Lower lobe of right lung (tissue), 2 donors: Measurements from ENCODE around the gene CLEC11A. TPM values are rescaled to one million over a fixed set of nuclear protein-coding genes. Genes with fewer than 3 reads are reported as not detected.

ENCODE experiments used
- ATAC-seq, 2 donors: fragments of 200-7000 bp; cut with Tn5 transposase; one replicate each; pipeline ENCODE4 v1.9.1; 2020 to 2022; ENCODE audit warnings: mild to moderate bottlenecking in 2 of 2, moderate library complexity in 2 of 2
- DNase-seq: peaks from one replicate; pipeline ENCODE4 v3.0.0-alpha.2; 2020
- H3K27ac ChIP-seq: fragments of 200-600 bp; one replicate; pipeline ENCODE4 v1.8.0; 2022
- H3K27me3 ChIP-seq: fragments of 200-600 bp; one replicate; pipeline ENCODE4 v1.8.0; 2022; ENCODE audit warnings: low read depth
- H3K36me3 ChIP-seq: fragments of 200-600 bp; one replicate; pipeline ENCODE4 v1.8.0; 2022; ENCODE audit warnings: mild to moderate bottlenecking
- H3K4me1 ChIP-seq: fragments of 200-600 bp; one replicate; pipeline ENCODE4 v1.8.0; 2022
- H3K4me3 ChIP-seq: fragments of 200-600 bp; one replicate; pipeline ENCODE4 v1.8.0; 2022; ENCODE audit warnings: mild to moderate bottlenecking
- H3K9me3 ChIP-seq: fragments of 200-600 bp; one replicate; pipeline ENCODE4 v1.8.0; 2022
- intact Hi-C: fragments of 100-400 bp; cut with DNase I; formaldehyde crosslinking; loops from one replicate; pipeline ENCODE4 v1.11.0; 2022
- long read RNA-seq: library from polyadenylated mRNA; unstranded; transcript quantifications from one replicate; pipeline ENCODE4 v2.0.0, GENCODE V29; 2021
- total RNA-seq: library from RNA; stranded (reverse); fragmentation: NEBNext Ultra II Directional; extraction: Animal tissue kit (Norgen Biotek cat#: 25700); gene quantifications from one replicate; pipeline ENCODE4 v1.2.1, GENCODE V29; 2021
- TF ChIP-seq, protein P1 (sequence below): fragments of 200-600 bp; IDR thresholded peaks from one replicate; pipeline ENCODE4 v1.8.0; 2022; ENCODE audit warnings: antibody characterized with exemption, mild to moderate bottlenecking
- donor health status: DM: no; HTN: yes; CAD: no; lungs with severe emphysema.

CLEC11A gene, protein sequence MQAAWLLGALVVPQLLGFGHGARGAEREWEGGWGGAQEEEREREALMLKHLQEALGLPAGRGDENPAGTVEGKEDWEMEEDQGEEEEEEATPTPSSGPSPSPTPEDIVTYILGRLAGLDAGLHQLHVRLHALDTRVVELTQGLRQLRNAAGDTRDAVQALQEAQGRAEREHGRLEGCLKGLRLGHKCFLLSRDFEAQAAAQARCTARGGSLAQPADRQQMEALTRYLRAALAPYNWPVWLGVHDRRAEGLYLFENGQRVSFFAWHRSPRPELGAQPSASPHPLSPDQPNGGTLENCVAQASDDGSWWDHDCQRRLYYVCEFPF
- total RNA-seq = 9.8 TPM
- long read RNA-seq, transcript CLEC11A-201 (4 exons, 1,419 nt) = major isoform, 17 of 23 reads
- long read RNA-seq, partial matches to known transcripts = 2 of 23 reads
- long read RNA-seq, other reads (novel, unspliced or antisense) = 3 of 23 reads

DNA sequence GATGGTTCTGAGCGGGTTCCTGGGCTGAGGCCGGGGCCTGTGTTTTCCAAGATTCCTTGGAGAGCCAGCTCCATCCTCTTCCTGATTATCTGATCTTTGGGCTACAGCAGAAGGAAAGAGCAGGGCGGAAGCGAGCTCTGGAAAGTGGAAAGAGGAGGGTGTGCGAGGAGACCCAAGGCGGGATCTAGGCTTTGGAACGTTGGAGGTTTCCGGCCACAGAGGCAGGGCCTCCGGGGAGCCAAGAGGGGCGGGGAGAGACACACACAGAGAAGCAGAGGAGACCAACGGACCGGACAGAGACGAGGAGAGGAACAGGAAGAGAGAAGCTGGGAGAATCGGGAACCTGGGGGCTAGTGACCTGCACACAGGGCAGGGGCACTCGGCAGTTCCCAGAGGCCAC, at the start of gene CLEC11A:
CLEC11A (plus strand) TSS at position 296 of the 400 bp plus-strand sequence. CDS start 162 bp downstream, outside the sequence.
- DNase-seq = no peak
- Histone ChIP-seq H3K4me3 (peak within 1 kb of the TSS; percentile 67), H3K27ac (peak within 1 kb of the TSS; percentile 36), H3K4me1 (peaks cover 27% of the 10 kb centered on the region), H3K27me3 (peaks cover 55% of the 10 kb centered on the region), H3K9me3 (no peaks in the 10 kb centered on the region), H3K36me3 (no peaks in the 10 kb centered on the region)
- ATAC-seq = no peak
- intact Hi-C loops = no loop called here
- TF ChIP-seq, protein P1, sequence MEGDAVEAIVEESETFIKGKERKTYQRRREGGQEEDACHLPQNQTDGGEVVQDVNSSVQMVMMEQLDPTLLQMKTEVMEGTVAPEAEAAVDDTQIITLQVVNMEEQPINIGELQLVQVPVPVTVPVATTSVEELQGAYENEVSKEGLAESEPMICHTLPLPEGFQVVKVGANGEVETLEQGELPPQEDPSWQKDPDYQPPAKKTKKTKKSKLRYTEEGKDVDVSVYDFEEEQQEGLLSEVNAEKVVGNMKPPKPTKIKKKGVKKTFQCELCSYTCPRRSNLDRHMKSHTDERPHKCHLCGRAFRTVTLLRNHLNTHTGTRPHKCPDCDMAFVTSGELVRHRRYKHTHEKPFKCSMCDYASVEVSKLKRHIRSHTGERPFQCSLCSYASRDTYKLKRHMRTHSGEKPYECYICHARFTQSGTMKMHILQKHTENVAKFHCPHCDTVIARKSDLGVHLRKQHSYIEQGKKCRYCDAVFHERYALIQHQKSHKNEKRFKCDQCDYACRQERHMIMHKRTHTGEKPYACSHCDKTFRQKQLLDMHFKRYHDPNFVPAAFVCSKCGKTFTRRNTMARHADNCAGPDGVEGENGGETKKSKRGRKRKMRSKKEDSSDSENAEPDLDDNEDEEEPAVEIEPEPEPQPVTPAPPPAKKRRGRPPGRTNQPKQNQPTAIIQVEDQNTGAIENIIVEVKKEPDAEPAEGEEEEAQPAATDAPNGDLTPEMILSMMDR = no peak

DNA sequence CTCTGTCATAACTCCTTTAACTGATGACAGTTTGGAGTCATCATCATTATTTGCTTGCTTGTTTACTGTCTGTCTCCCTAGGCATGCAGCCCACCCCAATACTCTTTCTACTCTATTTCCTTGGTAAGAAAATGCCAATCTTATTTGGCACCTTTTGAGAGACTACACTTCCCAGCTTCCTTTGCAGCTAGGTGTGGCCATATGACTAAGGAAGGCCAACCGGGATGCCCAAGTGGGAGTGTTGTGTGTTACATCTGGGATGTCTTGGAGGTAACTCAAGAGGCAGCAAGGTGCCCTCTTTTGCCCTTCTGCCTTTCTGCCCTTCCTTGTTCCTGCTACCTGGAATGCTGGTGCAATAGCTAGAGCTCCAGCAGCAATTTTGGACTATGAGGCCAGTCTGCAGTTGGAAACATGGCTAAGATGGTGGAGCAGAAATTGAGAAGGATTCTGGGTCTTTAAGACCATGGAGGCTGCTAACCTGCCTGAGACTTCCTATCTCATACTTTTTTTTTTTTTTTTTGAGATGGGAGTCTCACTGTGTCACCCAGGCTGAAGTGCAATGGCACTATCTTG, 46.5 kb upstream of the CLEC11A start:
- Histone ChIP-seq H3K27me3 (peaks cover 32% of the 10 kb centered on the region), H3K9me3 (no peaks in the 10 kb centered on the region), H3K4me1 (no peaks in the 10 kb centered on the region), H3K27ac (no peak overlapping the region), H3K36me3 (no peaks in the 10 kb centered on the region), H3K4me3 (no peak overlapping the region)
- TF ChIP-seq, protein P1 = no peak
- no peak for DNase-seq
- intact Hi-C loops = no loop called here
- no peak for ATAC-seq

DNA sequence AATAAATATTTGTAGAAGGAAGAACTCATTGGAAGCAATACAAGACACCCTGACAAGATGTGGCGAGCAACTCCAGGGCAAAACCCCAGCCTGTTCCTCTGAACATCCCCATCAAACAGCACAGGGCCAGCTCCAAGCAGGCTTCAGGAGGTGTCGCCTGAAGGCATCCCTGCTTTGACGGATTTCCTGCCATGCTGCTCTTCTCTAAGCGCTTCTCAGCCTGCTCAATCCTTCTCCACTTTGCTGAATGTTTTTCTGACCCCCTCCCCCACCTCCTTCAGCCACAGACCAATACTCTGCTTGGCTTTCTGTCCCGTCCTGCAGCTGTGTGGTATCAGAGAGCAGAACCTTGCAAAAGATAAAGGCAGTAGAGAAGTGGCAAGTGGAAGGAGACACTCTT, 45.5 kb upstream of the CLEC11A start:
- no peak for ATAC-seq
- H3K27me3 ChIP-seq = peaks cover 32% of the 10 kb centered on the region
- H3K4me1 ChIP-seq = no peaks in the 10 kb centered on the region
- DNase-seq = no peak
- TF ChIP-seq, protein P1 = no peak
- intact Hi-C loops = no loop called here
- H3K9me3 ChIP-seq = no peaks in the 10 kb centered on the region
- no peak overlapping the region for H3K27ac ChIP-seq
- H3K4me3 ChIP-seq = no peak overlapping the region
- no peaks in the 10 kb centered on the region for H3K36me3 ChIP-seq

DNA sequence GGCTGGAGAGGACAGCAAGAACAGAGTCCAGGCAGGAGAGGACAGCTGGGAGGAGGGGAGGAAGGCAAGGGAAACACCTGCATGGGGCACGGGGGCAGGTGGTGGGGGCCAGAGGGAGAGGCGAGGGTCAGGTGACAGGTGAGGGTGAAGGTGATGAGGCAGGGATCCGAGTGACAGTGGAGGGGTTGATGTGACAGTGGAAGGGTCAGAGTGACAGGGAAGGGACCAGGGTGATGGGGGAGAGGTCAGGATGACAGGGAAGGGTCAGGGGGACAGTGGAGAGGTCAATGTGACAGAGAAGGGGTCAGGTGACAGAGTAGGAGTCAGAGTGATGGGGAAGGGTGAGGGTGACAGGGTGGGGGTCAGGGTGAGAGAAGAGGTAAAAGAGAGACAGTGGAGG, 44.8 kb upstream of the CLEC11A start:
- Histone ChIP-seq H3K4me3 (no peak overlapping the region), H3K9me3 (no peaks in the 10 kb centered on the region), H3K27me3 (peaks cover 31% of the 10 kb centered on the region), H3K4me1 (no peaks in the 10 kb centered on the region), H3K27ac (no peak overlapping the region), H3K36me3 (no peaks in the 10 kb centered on the region)
- TF ChIP-seq, protein P1 = no peak
- intact Hi-C loops = no loop called here
- ATAC-seq = no peak
- DNase-seq = no peak

DNA sequence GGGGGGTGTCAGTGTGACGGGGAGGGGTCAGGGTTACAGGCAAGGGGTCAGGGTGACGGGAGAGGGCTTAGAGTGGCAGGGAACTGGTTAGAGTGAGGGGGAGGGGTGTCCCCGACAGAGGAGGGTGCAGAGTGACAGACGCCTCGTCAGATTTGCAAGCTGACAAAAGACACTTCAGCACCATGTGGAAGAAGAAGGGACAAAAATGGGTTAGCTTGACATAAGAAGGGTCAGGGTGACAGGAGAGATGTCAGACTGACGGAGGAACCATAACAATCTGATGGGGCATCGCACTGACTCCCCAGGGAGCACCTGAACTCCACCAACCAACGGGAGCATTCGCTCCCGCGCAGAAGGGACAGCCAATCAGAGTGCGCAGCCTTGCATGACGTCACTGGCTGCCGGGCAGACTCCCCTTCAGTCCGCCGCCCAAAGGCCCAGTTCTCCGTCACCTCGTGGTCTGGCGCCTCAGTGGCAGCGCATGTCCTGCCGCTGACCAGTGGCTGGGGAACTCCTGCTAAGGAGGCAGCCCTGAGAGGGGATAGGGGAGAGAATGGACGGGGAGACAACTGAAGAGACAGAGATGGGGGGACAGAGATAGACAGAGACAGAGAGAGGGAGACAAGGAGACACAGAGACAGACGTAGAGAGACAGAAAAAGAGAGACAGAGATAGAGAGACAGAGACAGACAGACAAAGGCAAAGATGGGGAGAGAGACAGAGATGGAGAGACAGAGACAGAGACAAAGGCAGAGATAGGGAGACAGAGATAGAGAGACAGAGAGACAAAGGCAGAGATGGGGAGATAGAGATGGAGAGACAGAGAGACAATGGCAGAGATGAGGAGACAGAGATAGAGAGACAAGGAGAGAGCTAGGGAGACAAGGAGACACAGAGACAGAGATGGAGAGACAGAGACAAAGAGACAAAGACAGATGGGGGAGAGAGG, 43.7 kb upstream of the CLEC11A start:
- peaks cover 26% of the 10 kb centered on the region for H3K27me3 ChIP-seq
- no peaks in the 10 kb centered on the region for H3K9me3 ChIP-seq
- ATAC-seq (peak; percentile 93 to 97), DNase-seq (peak; percentile 83)
- H3K4me1 ChIP-seq = no peaks in the 10 kb centered on the region
- H3K36me3 ChIP-seq = no peaks in the 10 kb centered on the region
- intact Hi-C loops = no loop called here
- no peak overlapping the region for H3K27ac ChIP-seq
- no peak overlapping the region for H3K4me3 ChIP-seq
- TF ChIP-seq, protein P1 = no peak
